NT2/D1 (cell line): ENCODE data around the gene ADSS1.
A peak's percentile ranks its signal among the peaks of the same experiment; 100 is the strongest.

ENCODE experiments used
- DNase-seq: peaks from one replicate; pipeline ENCODE4 v3.0.0-alpha.2; 2011; ENCODE audit warnings: low read depth, low spot score
- H3K27me3 ChIP-seq: 2 replicates; pipeline ENCODE4 v1.6.0; 2011; ENCODE audit warnings: mild to moderate bottlenecking; ENCODE audit not compliant: insufficient read length, insufficient read depth
- H3K36me3 ChIP-seq: 2 replicates; pipeline ENCODE4 v1.6.1; 2011; ENCODE audit warnings: mild to moderate bottlenecking, low read length, mixed read lengths; ENCODE audit not compliant: insufficient read depth, insufficient read length
- H3K4me1 ChIP-seq: 2 replicates; pipeline ENCODE4 v1.5.1; 2011; ENCODE audit not compliant: insufficient read depth, insufficient read length
- H3K4me3 ChIP-seq: 2 replicates; pipeline ENCODE4 v1.5.1; 2011; ENCODE audit warnings: low read depth; ENCODE audit not compliant: insufficient read length
- H3K9ac ChIP-seq: 2 replicates; pipeline ENCODE4 v1.6.0; 2011; ENCODE audit warnings: low read depth; ENCODE audit not compliant: insufficient read length
- H3K9me3 ChIP-seq: 2 replicates; pipeline ENCODE4 v1.5.1; 2011; ENCODE audit warnings: mild to moderate bottlenecking, low read length; ENCODE audit not compliant: insufficient read depth
- SUZ12 ChIP-seq: IDR thresholded peaks from 2 replicates; pipeline ENCODE4 v1.6.1; 2011; ENCODE audit not compliant: insufficient read length, insufficient read depth; ENCODE audit errors: extremely low read depth
- YY1 ChIP-seq: IDR thresholded peaks from 2 replicates; pipeline ENCODE4 v1.6.1; 2011; ENCODE audit not compliant: insufficient read length, insufficient read depth
- ZNF274 ChIP-seq: IDR thresholded peaks from 2 replicates; pipeline ENCODE4 v1.6.1; 2011; ENCODE audit warnings: mild to moderate bottlenecking, low read depth, low read length

The ADSS1 gene

DNA sequence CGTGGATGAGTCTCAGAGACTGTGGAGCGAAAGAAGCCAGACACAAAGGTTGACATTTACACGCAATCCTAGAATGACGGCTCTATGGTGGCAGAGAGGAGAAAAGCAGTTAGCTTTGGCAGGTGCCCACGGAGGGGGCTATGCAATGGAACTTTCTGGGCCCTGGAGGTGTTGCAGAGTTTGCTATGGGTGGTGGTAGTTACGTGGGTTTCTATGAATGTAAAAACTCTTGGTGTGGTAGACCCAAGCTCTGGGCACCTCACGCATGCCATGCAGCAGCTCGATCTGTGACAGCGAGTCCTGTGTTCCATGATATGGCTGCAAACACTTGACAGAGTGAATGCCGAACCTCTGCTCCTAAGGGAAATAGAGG, 39.6 kb upstream of the ADSS1 start:
- Histone ChIP-seq H3K36me3 (no peaks in the 10 kb centered on the region), H3K9ac (no peak overlapping the region), H3K4me1 (peaks cover 34% of the 10 kb centered on the region), H3K27me3 (no peaks in the 10 kb centered on the region), H3K9me3 (no peaks in the 10 kb centered on the region), H3K4me3 (no peak overlapping the region)
- TF ChIP-seq YY1 (no peak), SUZ12 (no peak), ZNF274 (no peak)
- DNase-seq = no peak

DNA sequence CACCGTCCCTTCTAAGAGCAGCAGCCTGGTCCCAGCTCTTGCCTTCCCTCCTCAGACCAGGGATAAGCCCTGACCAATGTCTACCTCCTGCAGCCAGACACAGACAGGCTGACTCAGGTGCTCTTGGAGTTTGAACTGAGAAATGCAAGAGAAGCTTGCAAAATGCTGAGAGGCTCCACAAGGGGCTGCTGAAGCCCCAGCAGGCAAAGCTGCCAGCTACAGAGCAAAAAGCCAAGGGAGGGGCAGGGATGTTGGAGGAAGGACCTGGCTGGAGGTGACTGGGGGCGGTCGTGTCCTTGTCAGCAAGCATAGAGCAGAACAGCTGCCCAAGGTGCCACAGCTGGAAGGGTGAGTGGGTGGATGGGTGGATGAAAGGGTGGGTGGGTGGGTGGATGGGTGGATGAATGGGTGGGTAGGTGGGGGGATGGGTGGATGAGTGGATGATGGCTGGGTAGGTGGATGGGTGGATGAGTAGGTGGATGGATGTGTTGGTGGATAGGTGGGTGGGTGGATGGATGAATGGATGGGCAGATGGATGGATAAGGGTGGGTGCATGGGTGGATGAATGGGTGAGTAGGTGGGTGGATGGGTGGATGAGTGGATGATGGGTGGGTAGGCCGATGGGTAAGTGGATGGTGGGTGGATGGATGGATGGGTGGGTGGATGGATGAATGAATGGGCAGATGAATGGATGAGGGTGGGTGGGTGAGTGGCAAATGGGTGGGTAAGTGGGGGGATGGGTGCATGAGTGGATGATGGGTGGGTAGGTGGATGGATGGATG, 38.6 kb upstream of the ADSS1 start:
- H3K36me3 ChIP-seq = peaks cover 1% of the 10 kb centered on the region
- TF ChIP-seq SUZ12 (no peak), ZNF274 (no peak), YY1 (no peak)
- H3K4me3 ChIP-seq = no peak overlapping the region
- no peak overlapping the region for H3K9ac ChIP-seq
- H3K9me3 ChIP-seq = no peaks in the 10 kb centered on the region
- DNase-seq = no peak
- H3K4me1 ChIP-seq = peaks cover 28% of the 10 kb centered on the region
- H3K27me3 ChIP-seq = no peaks in the 10 kb centered on the region

DNA sequence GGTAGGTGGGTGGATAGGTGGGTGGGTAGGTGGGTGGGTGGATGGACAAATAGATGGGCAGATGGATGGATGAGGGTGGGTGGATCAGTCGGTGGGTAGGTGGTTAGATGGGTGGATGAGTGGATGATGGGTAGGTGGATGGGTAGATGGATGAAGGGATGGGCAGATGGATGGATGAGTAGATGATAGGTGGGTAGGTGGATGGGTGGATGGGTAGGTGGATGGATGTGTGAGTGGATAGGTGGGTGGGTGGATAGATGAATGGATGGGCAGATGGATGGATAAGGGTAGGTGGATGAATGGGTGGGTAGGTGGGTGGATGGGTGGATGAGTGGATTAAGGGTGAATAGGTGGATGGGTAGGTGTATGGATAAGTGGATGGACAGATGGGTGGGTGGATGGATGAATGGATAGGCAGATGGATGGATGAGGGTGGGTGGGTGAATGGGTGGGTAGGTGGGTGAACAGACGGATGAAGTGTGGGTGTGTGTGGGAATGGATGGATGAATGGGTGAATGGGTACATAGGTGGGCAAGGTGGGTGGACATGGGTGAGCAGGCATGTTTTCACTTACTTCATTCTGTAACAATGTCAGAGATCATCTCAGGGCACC, 37.9 kb upstream of the ADSS1 start:
- H3K4me1 ChIP-seq = peaks cover 27% of the 10 kb centered on the region

DNA sequence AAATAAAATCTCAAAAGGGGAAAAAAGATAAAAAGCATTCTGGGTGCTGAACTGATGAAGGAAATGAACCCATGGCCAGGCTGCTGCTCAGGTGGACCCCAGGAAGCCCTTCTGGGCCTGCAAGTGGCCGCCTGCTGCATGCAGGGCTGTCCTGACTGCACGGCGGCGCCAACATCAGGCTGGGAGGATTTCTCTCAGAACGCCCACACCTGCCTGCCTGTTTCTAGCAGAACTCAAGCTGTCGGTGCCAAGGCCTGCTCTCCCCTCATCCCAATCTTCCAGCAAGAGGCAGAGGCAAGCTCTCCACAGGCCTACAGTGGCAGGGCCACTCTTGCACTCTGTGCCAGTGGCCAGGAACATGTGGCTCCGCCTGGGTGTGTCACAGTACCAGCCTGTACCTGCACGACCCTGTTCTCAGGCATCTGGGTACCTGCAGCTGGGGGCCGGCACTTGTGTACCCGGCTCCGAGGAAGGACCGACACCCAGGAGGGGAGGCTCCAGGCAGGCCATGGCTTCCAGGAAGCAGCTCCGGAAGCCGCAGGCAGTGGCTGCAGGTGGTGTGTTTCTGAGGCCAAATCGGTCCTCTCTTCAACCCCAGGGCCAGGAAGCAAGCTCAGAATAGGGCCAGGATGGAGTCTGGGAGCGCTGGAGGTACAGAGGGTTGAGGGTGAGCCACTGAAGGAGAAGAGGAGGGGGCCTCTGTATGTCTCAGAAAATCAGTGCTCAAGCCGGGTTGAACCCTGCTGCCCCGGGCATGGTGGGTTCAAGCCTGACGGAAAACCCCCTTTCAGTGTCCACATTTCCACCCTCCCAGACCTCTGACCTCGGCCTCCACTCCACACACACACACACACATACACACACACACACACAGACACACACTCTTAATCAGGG, 37.2 kb upstream of the ADSS1 start:
- no peak overlapping the region for H3K4me3 ChIP-seq
- no peak overlapping the region for H3K9ac ChIP-seq
- no peak for TF ChIP-seq YY1
- TF ChIP-seq ZNF274 = no peak
- no peak for TF ChIP-seq SUZ12
- H3K27me3 ChIP-seq = no peaks in the 10 kb centered on the region
- no peaks in the 10 kb centered on the region for H3K9me3 ChIP-seq
- peaks cover 31% of the 10 kb centered on the region for H3K4me1 ChIP-seq
- no peak for DNase-seq
- H3K36me3 ChIP-seq = peaks cover 15% of the 10 kb centered on the region

More for the DNA sequence above, 37.9 kb upstream of the ADSS1 start:
- TF ChIP-seq SUZ12 = no peak
- TF ChIP-seq ZNF274 = no peak
- no peak for TF ChIP-seq YY1
- Histone ChIP-seq H3K9me3 (no peaks in the 10 kb centered on the region), H3K9ac (no peak overlapping the region), H3K27me3 (no peaks in the 10 kb centered on the region), H3K4me3 (no peak overlapping the region), H3K36me3 (peaks cover 8% of the 10 kb centered on the region)
- no peak for DNase-seq

DNA sequence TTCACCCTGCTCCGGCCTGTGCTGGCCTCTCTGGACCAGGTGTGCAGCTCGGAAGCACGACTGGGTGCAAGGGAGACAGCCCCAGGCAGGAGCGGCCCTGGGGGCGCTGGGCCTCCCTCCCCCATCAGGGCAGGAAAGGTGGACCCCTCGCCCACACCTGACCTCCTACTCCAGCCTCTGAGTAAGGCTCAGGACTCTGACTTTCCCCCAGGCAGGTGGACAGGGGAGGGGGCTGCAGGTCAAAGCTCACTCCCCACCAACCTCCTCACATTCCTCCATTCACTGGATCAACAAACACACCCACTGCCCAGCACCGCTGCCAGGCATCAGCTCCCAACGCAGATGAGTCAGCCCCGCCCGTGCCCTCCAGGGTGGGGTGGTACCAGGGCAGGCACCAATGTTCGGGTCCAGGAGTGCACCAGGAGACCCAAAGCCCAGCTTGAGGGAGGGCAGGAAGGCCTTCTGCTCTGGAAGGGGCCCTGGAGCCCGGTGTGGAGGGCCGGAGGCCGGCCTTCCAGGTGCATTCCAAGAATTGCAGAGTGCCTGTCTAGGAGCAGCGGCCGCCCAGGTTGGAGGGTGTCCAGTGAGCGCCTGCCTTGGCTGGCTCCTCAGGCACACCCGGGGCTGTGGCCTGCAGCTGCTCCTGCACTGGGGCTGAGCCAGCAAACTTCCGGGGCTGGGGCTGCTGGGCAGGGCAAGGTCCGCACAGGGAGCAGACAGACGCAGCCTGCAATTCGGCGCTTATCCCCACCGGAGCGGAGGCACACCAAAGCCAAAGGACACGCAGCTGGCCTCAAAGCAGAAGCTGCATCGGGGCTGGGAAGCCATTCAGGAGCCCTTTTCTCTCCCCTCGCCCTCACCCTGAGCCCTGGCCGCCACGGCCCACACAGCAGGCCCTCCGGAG, 36.2 kb upstream of the ADSS1 start:
- no peak for TF ChIP-seq YY1
- no peak for TF ChIP-seq SUZ12
- no peak for TF ChIP-seq ZNF274
- H3K9ac ChIP-seq = peak overlapping the region; percentile 64
- H3K4me1 ChIP-seq = peaks cover 27% of the 10 kb centered on the region
- H3K36me3 ChIP-seq = peaks cover 25% of the 10 kb centered on the region
- no peak for DNase-seq
- no peaks in the 10 kb centered on the region for H3K27me3 ChIP-seq
- H3K4me3 ChIP-seq = no peak overlapping the region
- H3K9me3 ChIP-seq = no peaks in the 10 kb centered on the region

DNA sequence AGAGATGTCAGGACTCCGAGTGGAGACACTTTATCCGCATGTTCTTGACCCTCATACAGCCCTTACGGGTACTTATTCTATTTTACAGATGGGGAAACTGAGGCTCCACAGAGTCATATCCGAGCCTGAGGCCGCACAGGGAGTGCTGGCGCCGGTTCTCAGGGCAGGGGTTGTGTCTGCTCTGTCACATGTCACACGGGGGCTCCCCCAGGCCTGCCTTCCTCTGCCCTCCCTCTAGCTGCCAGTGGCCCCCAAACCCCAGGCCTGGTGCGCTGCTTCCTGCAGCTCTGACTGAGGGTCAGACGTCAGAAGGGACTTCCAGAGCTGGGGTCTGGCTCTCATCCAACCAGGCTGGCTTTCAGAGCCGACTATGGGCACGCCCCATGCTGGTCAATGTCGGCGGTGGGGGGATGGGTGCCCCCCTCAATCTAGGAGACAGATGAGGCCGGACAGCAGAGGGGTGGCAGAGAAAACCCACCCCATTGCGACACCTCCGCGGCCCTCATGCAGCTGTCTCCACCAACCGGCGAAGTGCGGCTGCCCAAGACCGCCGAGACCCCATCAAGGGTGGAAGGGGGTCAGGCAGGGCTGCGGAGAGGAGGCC, 35.4 kb upstream of the ADSS1 start:
- Histone ChIP-seq H3K4me3 (no peak overlapping the region), H3K27me3 (no peaks in the 10 kb centered on the region), H3K9ac (peak overlapping the region; percentile 64), H3K4me1 (peaks cover 31% of the 10 kb centered on the region), H3K9me3 (no peaks in the 10 kb centered on the region), H3K36me3 (peaks cover 30% of the 10 kb centered on the region)
- no peak for TF ChIP-seq ZNF274
- no peak for DNase-seq
